ENCODE data around the gene PPP1R13L.

PPP1R13L gene

DNA sequence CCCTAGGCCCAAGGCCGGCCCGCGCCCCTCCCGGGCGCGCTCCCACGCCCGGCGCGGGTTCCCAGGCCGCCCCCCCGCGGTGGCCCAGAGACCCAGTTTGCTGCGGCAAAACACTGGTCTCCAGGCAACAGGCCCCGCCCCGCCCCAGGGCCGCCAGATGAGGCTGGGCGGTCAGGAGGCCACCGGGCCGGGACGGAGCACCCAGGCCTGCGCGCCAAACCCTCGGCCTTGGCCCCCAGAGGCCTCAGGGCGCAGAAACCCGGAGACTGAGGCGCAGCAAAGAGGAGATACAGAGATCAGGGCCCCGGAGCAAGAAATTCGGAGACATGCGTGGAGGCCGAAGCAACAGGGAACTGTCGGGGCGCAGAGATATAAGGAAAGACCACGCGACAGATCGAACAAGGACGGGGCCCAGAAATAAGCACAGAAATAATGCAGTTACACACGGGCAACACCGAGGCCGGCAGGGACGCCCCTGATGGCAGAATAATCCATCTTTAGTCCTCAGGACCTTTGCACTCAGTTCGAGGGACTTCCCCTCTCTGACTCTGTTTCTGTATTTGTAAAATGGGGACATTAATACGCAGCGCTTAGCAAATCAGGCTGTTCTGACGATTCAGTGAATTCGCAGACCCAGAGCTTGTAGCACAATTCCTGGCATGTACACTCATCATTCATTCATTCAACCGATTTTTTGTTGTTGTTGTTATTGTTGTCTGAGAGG is 39.6 kb upstream of the PPP1R13L start:
- ChIA-PET POLR2A (no interaction called here), CTCF (interaction anchor here (0.6 kb wide), 1 partner anchor 1791 kb away, joined by 5 read pairs; no protein-coding TSS in a partner anchor)
- DNase-seq (ENCODE audit: extremely low spot score), result peak; percentile 70
- TF ChIP-seq SUZ12 (IDR thresholded peaks at IDR 0.05) (no peak), TARDBP (IDR thresholded peaks at IDR 0.05) (no peak), SP1 (IDR thresholded peaks at IDR 0.05) (no peak), ARNT (IDR thresholded peaks at IDR 0.05) (no peak), FOXA1 (IDR thresholded peaks at IDR 0.05) (no peak), ELF4 (IDR thresholded peaks at IDR 0.05) (no peak), BHLHE40 (IDR thresholded peaks at IDR 0.05; ENCODE audit: borderline replicate concordance) (no peak), HDGF (IDR thresholded peaks at IDR 0.05; ENCODE audit: borderline replicate concordance) (no peak), FOXK2 (IDR thresholded peaks at IDR 0.05) (no peak), ZNF384 (IDR thresholded peaks at IDR 0.05) (no peak), FOXM1 (IDR thresholded peaks at IDR 0.05; ENCODE audit: borderline replicate concordance) (no peak), LEF1 (IDR thresholded peaks at IDR 0.05; ENCODE audit: borderline replicate concordance) (no peak), L3MBTL2 (conservative IDR thresholded peaks at IDR 0.05) (no peak)
- TF ChIP-seq, protein P1, sequence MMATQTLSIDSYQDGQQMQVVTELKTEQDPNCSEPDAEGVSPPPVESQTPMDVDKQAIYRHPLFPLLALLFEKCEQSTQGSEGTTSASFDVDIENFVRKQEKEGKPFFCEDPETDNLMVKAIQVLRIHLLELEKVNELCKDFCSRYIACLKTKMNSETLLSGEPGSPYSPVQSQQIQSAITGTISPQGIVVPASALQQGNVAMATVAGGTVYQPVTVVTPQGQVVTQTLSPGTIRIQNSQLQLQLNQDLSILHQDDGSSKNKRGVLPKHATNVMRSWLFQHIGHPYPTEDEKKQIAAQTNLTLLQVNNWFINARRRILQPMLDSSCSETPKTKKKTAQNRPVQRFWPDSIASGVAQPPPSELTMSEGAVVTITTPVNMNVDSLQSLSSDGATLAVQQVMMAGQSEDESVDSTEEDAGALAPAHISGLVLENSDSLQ (IDR thresholded peaks at IDR 0.05), result no peak

DNA sequence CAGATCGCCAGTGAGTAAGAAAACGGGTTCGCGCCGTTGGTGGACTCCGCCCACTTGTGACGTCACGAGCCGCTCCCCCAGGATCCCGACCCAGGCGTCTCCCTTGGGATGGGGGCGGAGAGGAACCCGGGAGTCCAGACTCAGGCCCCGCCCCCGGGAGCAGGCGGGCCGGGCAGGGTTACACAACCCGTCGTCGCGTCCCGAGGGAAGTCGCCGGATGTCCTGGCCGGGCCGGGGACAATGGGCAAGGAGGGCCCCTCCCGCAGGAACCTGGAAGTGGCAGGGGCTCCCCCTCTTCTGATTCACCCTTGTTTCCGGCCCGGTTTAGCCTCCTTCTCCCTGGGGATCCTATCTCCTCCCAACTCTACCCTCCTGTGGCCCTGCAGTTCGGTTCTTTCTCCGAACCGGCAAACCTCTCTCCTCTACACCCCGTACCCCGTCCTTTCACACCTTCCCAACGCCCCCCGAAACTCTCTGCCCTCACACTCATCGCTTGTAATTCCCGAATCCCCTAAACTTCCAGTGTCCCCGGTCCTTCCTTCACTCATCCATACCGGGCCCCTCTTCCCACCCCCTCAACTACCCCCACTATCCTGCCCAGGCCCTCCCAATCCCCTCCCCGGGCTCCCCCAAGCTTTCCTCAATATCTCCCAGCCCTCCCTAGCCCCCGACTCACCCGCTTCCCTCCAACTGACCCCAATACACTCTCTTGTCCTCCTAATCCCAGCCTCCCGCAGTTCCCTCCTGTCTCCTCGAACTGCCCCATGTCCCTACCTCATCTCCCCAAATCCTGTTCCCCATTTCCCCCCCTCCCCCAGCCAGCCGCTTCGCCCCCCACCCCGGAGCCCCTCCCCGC is 38.8 kb upstream of the PPP1R13L start:
- ChIA-PET CTCF (no interaction called here), POLR2A (no interaction called here)
- DNase-seq (ENCODE audit: extremely low spot score), result peak; percentile 82
- peak; percentile 30; the same call in 1 of the 2 replicates for TF ChIP-seq FOXM1 (IDR thresholded peaks at IDR 0.05; ENCODE audit: borderline replicate concordance)
- no peak for TF ChIP-seq TARDBP (IDR thresholded peaks at IDR 0.05)
- TF ChIP-seq ZNF384 (IDR thresholded peaks at IDR 0.05), result no peak

DNA sequence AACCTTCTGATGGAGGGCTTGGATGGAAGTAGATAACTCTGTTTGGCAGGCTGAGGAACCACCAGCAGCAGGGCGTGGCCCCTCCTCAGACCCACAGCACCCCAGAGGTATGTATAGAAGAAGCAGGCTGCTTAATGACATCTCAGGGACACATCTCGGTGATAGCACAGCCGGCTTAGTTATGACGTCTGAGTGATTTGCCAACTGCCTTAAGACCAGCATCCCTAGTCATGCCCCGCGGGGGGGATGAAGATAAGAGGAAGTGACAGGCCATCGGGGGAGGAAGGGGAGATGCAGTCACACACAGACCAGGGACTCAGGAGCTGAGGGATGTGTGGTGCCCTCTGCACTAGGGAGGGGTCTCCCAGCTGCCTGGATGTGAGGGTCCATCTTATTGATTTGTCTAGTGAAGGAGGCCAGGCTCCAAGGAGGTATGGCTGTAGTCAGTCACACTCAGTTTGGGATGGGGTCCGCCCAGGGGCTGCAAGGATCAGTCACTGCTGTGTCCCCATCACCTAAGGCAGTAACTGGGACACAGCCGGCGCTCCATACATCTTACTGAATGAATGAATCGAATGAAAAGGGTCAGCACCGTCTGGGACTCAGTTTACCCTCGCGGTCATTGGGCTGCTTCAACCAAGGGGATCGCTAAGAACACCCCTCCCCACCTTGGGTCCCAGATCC is 38.1 kb upstream of the PPP1R13L start:
- TF ChIP-seq NFRKB (IDR thresholded peaks at IDR 0.05), result no peak
- TF ChIP-seq, protein P1 (IDR thresholded peaks at IDR 0.05), result peak; percentile 13; the same call in 1 of the 2 replicates
- CTCF ChIA-PET, result no interaction called here
- DNase-seq (ENCODE audit: extremely low spot score), result no peak
- POLR2A ChIA-PET, result interaction anchor here (2.4 kb wide), 1 partner anchor 26 kb away, joined by 9 read pairs; the partner anchor contains the start of gene FOSB

DNA sequence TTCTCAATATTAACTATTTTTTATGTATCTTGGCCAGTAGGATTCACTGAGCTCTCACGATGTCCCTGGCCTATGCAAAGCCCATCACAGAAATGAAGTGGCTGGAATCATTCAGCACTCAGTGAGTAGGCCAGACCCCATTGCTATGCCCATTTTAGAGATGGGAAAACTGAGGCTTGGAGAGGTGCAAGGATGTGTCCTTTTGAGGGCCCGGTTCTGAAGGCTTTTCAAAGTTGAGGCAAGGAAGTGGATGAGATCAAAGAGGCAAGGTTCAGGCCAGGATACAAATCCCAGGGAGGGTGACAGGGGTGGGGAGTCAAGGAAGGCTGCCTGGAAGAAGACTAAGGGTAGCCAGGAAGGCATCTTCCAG is 37.5 kb upstream of the PPP1R13L start:
- CTCF ChIA-PET, result no interaction called here
- POLR2A ChIA-PET, result interaction anchor here (2.4 kb wide), 1 partner anchor 26 kb away, joined by 9 read pairs; the partner anchor contains the start of gene FOSB
- TF ChIP-seq CTBP1 (IDR thresholded peaks at IDR 0.05; ENCODE audit: borderline replicate concordance) (no peak), BHLHE40 (IDR thresholded peaks at IDR 0.05; ENCODE audit: borderline replicate concordance) (no peak), SP1 (IDR thresholded peaks at IDR 0.05) (no peak), FOXA1 (IDR thresholded peaks at IDR 0.05) (no peak), LEF1 (IDR thresholded peaks at IDR 0.05; ENCODE audit: borderline replicate concordance) (no peak), ARNT (IDR thresholded peaks at IDR 0.05) (no peak), NFRKB (IDR thresholded peaks at IDR 0.05) (no peak), ZNF384 (IDR thresholded peaks at IDR 0.05) (no peak), ELF4 (IDR thresholded peaks at IDR 0.05) (no peak), FOXK2 (IDR thresholded peaks at IDR 0.05) (no peak), HDGF (IDR thresholded peaks at IDR 0.05; ENCODE audit: borderline replicate concordance) (no peak), SUZ12 (IDR thresholded peaks at IDR 0.05) (no peak), TARDBP (IDR thresholded peaks at IDR 0.05) (no peak), FOXM1 (IDR thresholded peaks at IDR 0.05; ENCODE audit: borderline replicate concordance) (no peak), L3MBTL2 (conservative IDR thresholded peaks at IDR 0.05) (no peak)
- TF ChIP-seq, protein P1 (IDR thresholded peaks at IDR 0.05), result no peak

DNA sequence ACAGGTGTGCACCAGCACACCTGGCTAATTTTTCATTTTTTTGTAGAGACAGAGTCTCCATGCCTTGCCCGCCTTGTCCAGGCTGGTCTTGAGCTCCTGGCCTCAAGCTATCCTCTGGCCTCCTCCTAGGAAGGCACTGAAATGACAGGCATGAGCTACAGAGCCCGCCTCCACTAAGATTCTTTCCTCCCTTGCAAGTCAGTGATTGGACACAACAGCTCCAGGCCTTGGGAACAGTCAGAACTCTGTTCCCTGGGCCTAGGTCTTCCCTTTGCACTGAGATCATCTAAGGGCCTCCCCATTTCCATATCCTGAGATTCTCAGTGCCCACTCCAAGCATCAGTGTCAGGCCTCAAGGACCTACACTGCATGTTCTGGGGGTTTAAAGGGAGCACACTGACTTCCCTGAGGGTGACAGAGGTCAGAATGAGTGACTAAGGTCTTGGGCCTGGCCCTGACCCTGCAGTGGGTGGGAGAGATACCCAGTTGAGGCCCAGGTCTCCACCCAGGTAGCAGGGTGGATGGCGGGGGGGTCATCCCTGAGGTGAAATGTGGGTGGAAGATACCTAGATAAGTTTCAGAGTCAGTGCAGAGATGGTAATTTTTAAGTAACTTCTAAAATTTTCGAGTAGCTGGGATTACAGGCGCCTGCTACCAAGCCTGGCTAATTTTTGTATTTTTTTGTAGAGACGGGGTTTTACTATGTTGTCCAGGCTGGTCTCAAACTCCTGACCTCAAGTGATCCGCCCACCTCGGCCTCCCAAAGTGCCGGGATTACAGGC is 36.2 kb upstream of the PPP1R13L start:
- POLR2A ChIA-PET, result interaction anchor here (0.9 to 2.4 kb wide), 6 partner anchors 15 to 44 kb away, joined by 3 to 9 read pairs (median 6); partner anchors contain the start of gene FOSB
- no peak for DNase-seq (ENCODE audit: extremely low spot score)
- CTCF ChIA-PET, result interaction anchor here (0.7 to 3.0 kb wide), 6 partner anchors 8 to 44 kb away, joined by 3 to 93 read pairs (median 4); no protein-coding TSS in a partner anchor
- no peak for TF ChIP-seq ELF4 (IDR thresholded peaks at IDR 0.05)
- no peak for TF ChIP-seq FOXK2 (IDR thresholded peaks at IDR 0.05)
- TF ChIP-seq SUZ12 (IDR thresholded peaks at IDR 0.05), result no peak
- no peak for TF ChIP-seq BHLHE40 (IDR thresholded peaks at IDR 0.05; ENCODE audit: borderline replicate concordance)
- no peak for TF ChIP-seq NFRKB (IDR thresholded peaks at IDR 0.05)
- TF ChIP-seq, protein P1 (IDR thresholded peaks at IDR 0.05), result peak; percentile 71; the same call in 1 of the 2 replicates

More for the DNA sequence above, 37.5 kb upstream of the PPP1R13L start:
- DNase-seq (ENCODE audit: extremely low spot score), result no peak
